DMS79 (cell line): ENCODE data around the gene IKBKG.
"Not testable (repeated sequence)": the region's sequence is repeated elsewhere in the genome, so short reads cannot be mapped to it uniquely, and the experiment has no call there.

Experiments
- DNase-seq: peaks from one replicate; lab custom pipeline; 2025; lab: John Stamatoyannopoulos, UW

Gene IKBKG

GRCh38 chrX:154605566-154605965, 58.1 kb downstream of the IKBKG start:
- DNase-seq, result no peak

- DNase-seq, result peak; percentile 10
Observed at GRCh38 chrX:154607370-154607769, 60.0 kb downstream of the IKBKG start.

GRCh38 chrX:154607976-154608375, 60.6 kb downstream of the IKBKG start:
- DNase-seq, result not testable (repeated sequence)

- not testable (repeated sequence) for DNase-seq
Observed at GRCh38 chrX:154608823-154609222, 61.4 kb downstream of the IKBKG start.

GRCh38 chrX:154611146-154611545, 63.7 kb downstream of the IKBKG start:
- DNase-seq, result not testable (repeated sequence)

GRCh38 chrX:154613586-154613985, 66.2 kb downstream of the IKBKG start:
- DNase-seq, result not testable (repeated sequence)
